Testis (tissue), 3 donors: Measurements from ENCODE around the gene MARS1. TPM values are rescaled to one million over a fixed set of nuclear protein-coding genes. Genes with fewer than 3 reads are reported as not detected.

Experiments used
- DNase-seq: peaks from one replicate; pipeline ENCODE4 v3.0.0-alpha.2; 2019
- H3K27ac ChIP-seq, 2 donors: fragments of 200-600 bp; sonication (generic); one replicate each; pipeline ENCODE4 v1.5.1; 2019
- H3K27me3 ChIP-seq: fragments of 200-600 bp; sonication (generic); one replicate; pipeline ENCODE4 v1.5.1; 2019
- H3K36me3 ChIP-seq: fragments of 200-600 bp; sonication (generic); one replicate; pipeline ENCODE4 v1.5.1; 2017; ENCODE audit warnings: low read depth; ENCODE audit errors: missing control alignments
- H3K4me1 ChIP-seq: fragments of 200-600 bp; sonication (generic); one replicate; pipeline ENCODE4 v1.5.1; 2019
- H3K4me3 ChIP-seq, 2 donors: fragments of 200-600 bp; sonication (generic); one replicate each; pipeline ENCODE4 v1.5.1; 2017 to 2019
- H3K9me3 ChIP-seq: fragments of 200-600 bp; sonication (generic); one replicate; pipeline ENCODE4 v1.5.1; 2017
- CTCF ChIP-seq, 3 experiments: fragments of 450-650 bp in 2 of 3; fragments of 200-600 bp in 1 of 3; sonication (generic) in 1 of 3; IDR thresholded peaks; one replicate each; pipeline ENCODE4 v1.5.1; 2016 to 2019; ENCODE audit warnings: antibody characterized with exemption in 3 of 3, mild to moderate bottlenecking in 2 of 3, moderate library complexity in 1 of 3
- POLR2A ChIP-seq: fragments of 450-650 bp; IDR thresholded peaks from one replicate; pipeline ENCODE4 v1.6.1; 2017; ENCODE audit warnings: antibody characterized with exemption, mild to moderate bottlenecking, moderate library complexity
- WGBS, 2 donors: methylation state at CpG; one replicate each; pipeline ENCODE4 v1.1.5; 2018; 5-methylcytosine and 5-hydroxymethylcytosine counted together
- intact Hi-C: fragments of 100-400 bp; cut with DNase I; formaldehyde crosslinking; loops from one replicate; pipeline ENCODE4 v1.15.1; 2023; ENCODE audit warnings: low total_unique reads
- polyA plus RNA-seq: library from polyadenylated mRNA; stranded (reverse); fragments of 350-450 nt; fragmentation: Illumina TruSeq; extraction: RNeasy Lipid Tissue Mini Kit (QIAGEN cat#74804); gene quantifications from one replicate; pipeline ENCODE4 v1.2.3, GENCODE V29; 2014; ENCODE audit warnings: low read depth, low replicate concordance; ENCODE audit not compliant: insufficient read depth
- total RNA-seq, 2 donors: library from RNA; depleted of rRNA; stranded (reverse); fragments of >200 nt; gene quantifications; one replicate each; pipeline ENCODE4 v1.2.3, GENCODE V29; 2016

MARS1 gene
- total and polyA plus RNA-seq, 3 donors from 2014 or later = 90.6 to 144 (median 105) TPM

GRCh38 chr12:57474430-57474829 lies 13.4 kb upstream of the MARS1 start:
- H3K27ac ChIP-seq = no peak overlapping the region
- DNase-seq = no peak
- intact Hi-C loops = no loop called here
- peaks cover 15% of the 10 kb centered on the region for H3K4me1 ChIP-seq
- 82 to 84% methylated on average over 8 of the region's 8 CpGs for WGBS, 2 donors
- no peak overlapping the region for H3K4me3 ChIP-seq
- TF ChIP-seq CTCF (IDR thresholded peaks at IDR 0.05) (no peak), POLR2A (no peak)
- no peaks in the 10 kb centered on the region for H3K9me3 ChIP-seq
- no peaks in the 10 kb centered on the region for H3K27me3 ChIP-seq
- no peaks in the 10 kb centered on the region for H3K36me3 ChIP-seq

GRCh38 chr12:57474862-57475261 lies 13.0 kb upstream of the MARS1 start:
- no peak for DNase-seq
- WGBS, 2 donors = 48 to 54% methylated on average over 6 to 7 of the region's 7 CpGs
- Histone ChIP-seq H3K27me3 (no peaks in the 10 kb centered on the region), H3K9me3 (no peaks in the 10 kb centered on the region), H3K36me3 (no peaks in the 10 kb centered on the region), H3K4me1 (peaks cover 15% of the 10 kb centered on the region), H3K27ac (no peak overlapping the region), H3K4me3 (peak overlapping the region; percentile 19 to 61)
- TF ChIP-seq POLR2A = no peak
- TF ChIP-seq CTCF (IDR thresholded peaks at IDR 0.05) = no peak
- intact Hi-C loops = no loop called here

- peak overlapping the region; percentile 19 to 61 for H3K4me3 ChIP-seq
- no peaks in the 10 kb centered on the region for H3K27me3 ChIP-seq
- intact Hi-C loops = no loop called here
- TF ChIP-seq POLR2A (no peak), CTCF (IDR thresholded peaks at IDR 0.05) (no peak)
- H3K27ac ChIP-seq = no peak overlapping the region
- peaks cover 15% of the 10 kb centered on the region for H3K4me1 ChIP-seq
- H3K9me3 ChIP-seq = no peaks in the 10 kb centered on the region
- H3K36me3 ChIP-seq = no peaks in the 10 kb centered on the region
- DNase-seq = peak; percentile 66
- 8 to 10% methylated on average over 32 to 83 of the region's 84 CpGs for WGBS, 2 donors
Measured at GRCh38 chr12:57475271-57476161, 12.4 kb upstream of the MARS1 start.

DNA sequence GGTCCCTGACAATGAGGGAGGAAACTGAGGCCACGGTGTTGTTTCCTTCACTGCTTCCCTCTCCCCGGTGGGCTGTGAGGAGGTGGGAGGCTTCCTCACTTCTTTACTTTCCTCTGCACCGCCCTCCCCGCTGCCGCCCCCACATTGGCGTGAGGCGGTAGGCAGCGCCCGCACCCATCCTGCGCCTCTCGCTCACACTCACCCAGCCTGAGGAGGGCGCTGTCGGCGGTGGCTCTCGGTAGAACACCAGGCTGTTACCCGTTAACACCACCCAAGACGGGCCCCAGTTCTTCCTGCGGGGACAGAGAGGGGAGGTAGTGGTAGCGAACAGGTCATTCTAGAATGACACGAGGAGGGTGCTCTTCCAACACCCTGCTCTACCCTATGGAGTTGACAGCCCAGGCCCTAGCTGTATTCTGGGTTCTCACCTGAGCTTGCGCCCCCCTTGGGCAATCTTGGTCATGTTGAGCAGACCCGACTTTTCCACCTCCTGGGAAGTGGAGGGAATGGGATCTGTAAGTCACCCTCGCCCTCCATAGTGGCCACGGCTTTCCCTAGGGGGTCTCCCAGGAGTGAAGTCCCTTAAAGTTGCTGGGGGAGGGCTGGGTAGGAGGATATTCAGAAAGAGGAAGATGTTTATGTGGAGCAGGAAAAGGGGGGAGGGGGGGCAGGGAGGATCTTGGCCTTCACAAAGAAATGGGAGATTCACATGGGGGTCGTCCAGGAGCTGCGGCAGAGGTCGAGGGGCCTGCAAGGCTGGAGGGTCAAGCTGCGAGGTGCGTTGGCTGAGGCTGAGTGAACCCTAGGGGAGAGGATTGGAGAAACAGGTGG lies 11.5 kb upstream of the MARS1 start:
- WGBS, 2 donors = 21% methylated on average over 24 to 29 of the region's 29 CpGs
- no peaks in the 10 kb centered on the region for H3K9me3 ChIP-seq
- H3K27me3 ChIP-seq = no peaks in the 10 kb centered on the region
- intact Hi-C loops = no loop called here
- peak overlapping the region; percentile 19 to 61 for H3K4me3 ChIP-seq
- TF ChIP-seq POLR2A = no peak
- no peak for TF ChIP-seq CTCF (IDR thresholded peaks at IDR 0.05)
- peak; percentile 40 for DNase-seq
- H3K4me1 ChIP-seq = peaks cover 15% of the 10 kb centered on the region
- no peak overlapping the region for H3K27ac ChIP-seq
- H3K36me3 ChIP-seq = no peaks in the 10 kb centered on the region
